HG03280 (cell line): ENCODE results near the gene ST6GALNAC3.
"Not testable (repeated sequence)": the region's sequence is repeated elsewhere in the genome, so short reads cannot be mapped to it uniquely, and the experiment has no call there.

Experiments
- ATAC-seq: cut with Tn5 transposase; IDR thresholded peaks from one replicate; pipeline ENCODE4 v1.9.1; 2021; ENCODE audit warnings: mild to moderate bottlenecking, moderate library complexity; ENCODE audit not compliant: unreplicated experiment

ST6GALNAC3 gene

GRCh38 chr1:76238094-76238628, 163.6 kb downstream of the ST6GALNAC3 start:
- no peak for ATAC-seq

GRCh38 chr1:76239470-76239918, 164.9 kb downstream of the ST6GALNAC3 start:
- no peak for ATAC-seq

GRCh38 chr1:76240316-76240715, 165.8 kb downstream of the ST6GALNAC3 start:
- ATAC-seq: no peak

- ATAC-seq: not testable (repeated sequence)
Measured at GRCh38 chr1:76242587-76242986, 168.0 kb downstream of the ST6GALNAC3 start.

GRCh38 chr1:76247261-76247852, 172.8 kb downstream of the ST6GALNAC3 start:
- ATAC-seq: no peak

GRCh38 chr1:76250271-76250670, 175.7 kb downstream of the ST6GALNAC3 start:
- no peak for ATAC-seq

- no peak for ATAC-seq
Measured at GRCh38 chr1:76252431-76252830, 177.9 kb downstream of the ST6GALNAC3 start.

GRCh38 chr1:76254104-76255030, 179.8 kb downstream of the ST6GALNAC3 start:
- no peak for ATAC-seq

- ATAC-seq: no peak
Measured at GRCh38 chr1:76256289-76257223, 182.0 kb downstream of the ST6GALNAC3 start.

- no peak for ATAC-seq
Measured at GRCh38 chr1:76257823-76258222, 183.3 kb downstream of the ST6GALNAC3 start.

GRCh38 chr1:76259270-76259669, 184.7 kb downstream of the ST6GALNAC3 start:
- no peak for ATAC-seq

GRCh38 chr1:76260279-76260678, 185.7 kb downstream of the ST6GALNAC3 start:
- ATAC-seq: no peak

- no peak for ATAC-seq
Measured at GRCh38 chr1:76262601-76263000, 188.1 kb downstream of the ST6GALNAC3 start.

- no peak for ATAC-seq
Measured at GRCh38 chr1:76264642-76265041, 190.1 kb downstream of the ST6GALNAC3 start.

- no peak for ATAC-seq
Measured at GRCh38 chr1:76266762-76267161, 192.2 kb downstream of the ST6GALNAC3 start.

- ATAC-seq: no peak
Measured at GRCh38 chr1:76267631-76268030, 193.1 kb downstream of the ST6GALNAC3 start.

- ATAC-seq: no peak
Measured at GRCh38 chr1:76268341-76268740, 193.8 kb downstream of the ST6GALNAC3 start.

- ATAC-seq: no peak
Measured at GRCh38 chr1:76269155-76269554, 194.6 kb downstream of the ST6GALNAC3 start.

- no peak for ATAC-seq
Measured at GRCh38 chr1:76274302-76274701, 199.8 kb downstream of the ST6GALNAC3 start.

- no peak for ATAC-seq
Measured at GRCh38 chr1:76274718-76275117, 200.2 kb downstream of the ST6GALNAC3 start.

GRCh38 chr1:76278711-76279100, 204.2 kb downstream of the ST6GALNAC3 start:
- no peak for ATAC-seq
